ENCODE results near the gene PSME3IP1.

Gene PSME3IP1

DNA sequence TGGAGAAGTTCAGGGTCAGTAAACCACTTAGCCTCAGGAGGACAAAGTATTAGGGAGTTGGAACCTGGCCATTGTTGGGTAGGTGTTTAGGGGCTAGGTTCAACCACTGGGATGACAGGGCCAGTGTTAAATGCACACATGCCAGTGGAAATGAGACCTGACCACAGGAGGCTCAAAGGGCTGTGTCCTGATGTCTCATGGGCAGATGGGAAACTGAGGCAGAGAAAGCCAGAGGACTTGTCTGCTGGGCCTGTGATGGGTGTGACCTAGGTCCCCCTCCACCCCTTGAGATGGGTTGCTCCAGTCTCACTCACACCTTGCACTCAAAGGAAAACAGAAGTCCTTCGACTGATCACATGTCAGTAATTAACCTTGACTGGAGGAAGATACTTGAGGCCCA lies 77.4 kb downstream of the PSME3IP1 start:
- peaks cover 34% of the 10 kb centered on the region for H3K4me1 Mint-ChIP-seq (ENCODE audit: low read depth)
- H3K27me3 Mint-ChIP-seq, result no peaks in the 10 kb centered on the region
- H3K9me3 Mint-ChIP-seq, result no peaks in the 10 kb centered on the region
- no peak overlapping the region for H3K4me3 Mint-ChIP-seq
- intact Hi-C loops (cut with micrococcal nuclease), result no loop called here
- no peak overlapping the region for H3K27ac Mint-ChIP-seq
- peaks cover 12% of the 10 kb centered on the region for H3K36me3 Mint-ChIP-seq (ENCODE audit: low read depth)

- intact Hi-C loops (cut with micrococcal nuclease), result no loop called here
- Mint-ChIP-seq H3K27ac (no peak overlapping the region), H3K36me3 (ENCODE audit: low read depth) (peaks cover 9% of the 10 kb centered on the region), H3K27me3 (no peaks in the 10 kb centered on the region), H3K9me3 (no peaks in the 10 kb centered on the region), H3K4me1 (ENCODE audit: low read depth) (peaks cover 34% of the 10 kb centered on the region), H3K4me3 (no peak overlapping the region)
Measured at GRCh38 chr16:57107321-57107922, 78.4 kb downstream of the PSME3IP1 start.

- Mint-ChIP-seq H3K4me3 (no peak overlapping the region), H3K9me3 (no peaks in the 10 kb centered on the region), H3K27ac (no peak overlapping the region), H3K27me3 (no peaks in the 10 kb centered on the region), H3K4me1 (ENCODE audit: low read depth) (peaks cover 34% of the 10 kb centered on the region), H3K36me3 (ENCODE audit: low read depth) (peaks cover 7% of the 10 kb centered on the region)
- intact Hi-C loops (cut with micrococcal nuclease), result no loop called here
Measured at GRCh38 chr16:57106767-57107166, 79.1 kb downstream of the PSME3IP1 start.

GRCh38 chr16:57105184-57105583 lies 80.7 kb downstream of the PSME3IP1 start:
- Mint-ChIP-seq H3K36me3 (ENCODE audit: low read depth) (peaks cover 7% of the 10 kb centered on the region), H3K4me3 (no peak overlapping the region), H3K4me1 (ENCODE audit: low read depth) (peaks cover 40% of the 10 kb centered on the region), H3K27ac (no peak overlapping the region), H3K27me3 (no peaks in the 10 kb centered on the region), H3K9me3 (no peaks in the 10 kb centered on the region)
- intact Hi-C loops (cut with micrococcal nuclease), result no loop called here

GRCh38 chr16:57104706-57105105 lies 81.1 kb downstream of the PSME3IP1 start:
- H3K9me3 Mint-ChIP-seq, result no peaks in the 10 kb centered on the region
- peaks cover 45% of the 10 kb centered on the region for H3K4me1 Mint-ChIP-seq (ENCODE audit: low read depth)
- peaks cover 7% of the 10 kb centered on the region for H3K36me3 Mint-ChIP-seq (ENCODE audit: low read depth)
- H3K4me3 Mint-ChIP-seq, result no peak overlapping the region
- no peak overlapping the region for H3K27ac Mint-ChIP-seq
- no peaks in the 10 kb centered on the region for H3K27me3 Mint-ChIP-seq
- intact Hi-C loops (cut with micrococcal nuclease), result no loop called here

DNA sequence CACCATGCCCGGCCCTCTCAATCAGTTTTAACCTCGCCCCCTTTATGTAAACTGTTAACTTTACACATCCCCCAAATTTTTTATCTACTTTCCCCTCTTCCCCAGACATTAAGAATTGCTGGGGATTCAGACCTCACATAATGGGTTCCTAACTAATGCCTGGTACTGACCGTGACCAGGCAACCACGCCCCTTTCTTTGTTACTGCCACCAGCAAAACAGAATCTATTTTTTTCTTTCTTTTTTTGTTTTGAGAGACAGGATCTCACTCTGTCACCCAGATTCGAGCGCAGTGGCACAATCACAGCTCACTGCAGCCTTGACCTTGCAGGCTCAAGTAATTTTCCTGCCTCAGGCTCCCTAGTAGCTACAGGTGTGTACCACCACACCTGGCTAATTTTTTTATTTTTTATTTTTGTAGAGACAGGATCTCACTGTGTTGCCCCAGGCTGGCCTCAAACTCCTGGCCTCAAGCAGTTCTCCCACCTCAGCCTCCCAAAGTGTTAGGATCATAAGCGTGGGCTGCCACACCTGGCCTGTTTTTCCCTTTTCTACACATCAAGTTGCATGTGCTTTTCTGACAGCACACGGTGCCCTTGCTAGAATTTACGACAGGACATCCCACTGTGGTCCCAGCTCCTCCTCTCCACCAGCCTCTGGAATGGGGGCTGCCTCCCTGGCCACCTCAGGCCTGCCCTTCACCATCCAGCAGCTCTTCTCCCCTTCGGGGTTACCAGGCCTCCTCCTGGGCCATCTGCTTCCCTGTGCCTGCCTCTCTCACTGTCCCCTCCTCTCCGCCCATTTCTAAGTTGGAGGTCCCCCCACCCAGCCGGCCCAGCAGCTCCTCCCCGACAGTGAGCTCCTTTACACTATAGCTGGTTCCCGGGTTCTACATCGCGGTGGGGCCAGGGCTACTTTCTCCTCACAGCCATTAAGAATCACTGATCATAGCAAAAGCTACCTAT lies 82.7 kb downstream of the PSME3IP1 start:
- no peaks in the 10 kb centered on the region for H3K27me3 Mint-ChIP-seq
- H3K36me3 Mint-ChIP-seq (ENCODE audit: low read depth), result peaks cover 7% of the 10 kb centered on the region
- H3K4me3 Mint-ChIP-seq, result no peak overlapping the region
- peaks cover 58% of the 10 kb centered on the region for H3K4me1 Mint-ChIP-seq (ENCODE audit: low read depth)
- intact Hi-C loops (cut with micrococcal nuclease), result no loop called here
- no peak overlapping the region for H3K27ac Mint-ChIP-seq
- H3K9me3 Mint-ChIP-seq, result no peaks in the 10 kb centered on the region
